SHP77 treated with DMSO at 0.1 percent for 48 hours (cell line): ENCODE data around the gene MCEE.
A peak's percentile ranks its signal among the peaks of the same experiment; 100 is the strongest.

Experiments used
- DNase-seq: peaks from one replicate; lab custom pipeline; 2025; lab: John Stamatoyannopoulos, UW

MCEE gene

DNA sequence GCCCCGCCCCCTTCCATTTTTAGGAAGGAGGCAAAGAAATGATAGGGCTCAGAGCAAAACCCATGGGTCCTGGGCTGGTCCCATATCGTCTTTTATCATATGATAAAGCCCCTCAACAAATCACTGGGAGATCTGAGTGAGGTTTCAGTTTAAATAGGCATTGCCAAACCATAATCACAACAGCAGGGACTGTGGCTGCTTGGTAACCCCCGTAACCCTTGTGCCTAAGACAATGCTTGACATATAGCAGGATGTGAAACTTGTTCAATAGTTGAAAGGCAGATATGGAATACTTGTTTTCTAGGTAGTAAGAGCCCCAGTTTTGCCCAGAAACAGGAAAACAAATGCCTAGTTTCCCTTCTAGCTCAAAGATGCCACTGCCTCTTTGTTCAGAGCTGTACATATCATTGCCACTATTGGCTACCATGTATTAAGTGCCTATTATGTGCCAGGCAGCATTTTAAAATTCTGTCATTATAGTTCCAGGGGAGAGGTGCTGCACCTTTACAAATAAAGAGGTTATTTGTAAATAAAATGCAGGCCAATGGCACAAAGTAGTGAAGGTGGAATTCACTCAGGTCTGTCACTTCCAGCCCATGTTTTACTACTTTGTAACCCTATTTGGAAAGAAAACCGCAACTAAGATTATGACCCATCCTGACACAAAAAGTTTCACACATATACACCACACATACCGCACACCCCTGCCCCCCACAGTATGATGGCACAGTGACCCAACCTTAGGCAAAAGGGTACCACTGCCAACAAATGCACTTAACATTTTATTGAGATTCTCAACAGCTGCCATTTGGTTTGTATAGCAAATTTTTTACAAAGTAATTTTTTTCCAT, 47.4 kb downstream of the MCEE start:
- DNase-seq: no peak

GRCh38 chr2:71078624-71079023, 51.4 kb downstream of the MCEE start:
- no peak for DNase-seq

DNA sequence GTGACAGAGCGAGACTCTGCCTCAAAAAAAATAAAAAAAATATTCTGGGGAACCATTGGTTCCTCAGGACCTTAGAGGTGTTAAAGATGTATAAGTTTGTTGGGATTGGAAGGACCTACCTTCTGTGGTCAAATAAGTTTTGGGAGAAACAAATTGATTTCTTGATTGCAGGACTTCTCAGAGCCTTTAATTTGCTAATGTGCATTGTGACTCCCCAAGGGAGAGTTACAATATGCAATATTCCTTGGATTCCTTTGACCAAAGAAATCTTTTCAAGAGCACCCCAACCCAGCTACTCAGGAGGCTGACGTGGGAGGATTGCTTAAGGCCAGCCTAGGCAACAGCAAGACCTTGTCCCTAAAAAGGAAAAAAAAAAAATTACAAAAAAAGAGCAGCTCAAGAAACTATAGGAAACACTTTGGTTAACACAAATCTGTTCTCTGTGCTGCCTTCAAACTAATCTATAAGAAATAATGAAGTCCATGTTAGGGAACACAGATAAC, 55.1 kb downstream of the MCEE start:
- no peak for DNase-seq

DNA sequence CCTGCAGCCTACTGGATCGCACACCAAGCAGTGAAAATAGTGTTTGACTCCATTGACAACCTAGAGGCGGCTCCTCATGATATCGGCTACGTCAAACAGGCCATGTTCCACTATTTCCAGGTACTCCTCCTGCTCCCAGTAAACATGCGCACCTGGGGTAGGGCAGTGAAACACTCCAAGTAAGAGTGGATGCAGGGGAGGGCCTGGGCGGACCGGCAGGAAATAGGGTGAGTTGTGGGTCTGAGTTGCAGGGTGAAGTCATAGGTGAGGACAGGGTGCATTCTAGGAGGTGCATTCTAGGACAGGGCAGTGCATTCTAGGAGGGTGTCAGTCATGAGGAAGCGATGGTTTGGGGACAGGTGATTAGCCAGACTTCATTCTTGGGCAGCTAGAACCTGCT, 56.6 kb downstream of the MCEE start:
- DNase-seq: no peak

- DNase-seq: no peak
These were observed 57.5 kb downstream of the MCEE start for GRCh38 chr2:71072492-71072891.

DNA sequence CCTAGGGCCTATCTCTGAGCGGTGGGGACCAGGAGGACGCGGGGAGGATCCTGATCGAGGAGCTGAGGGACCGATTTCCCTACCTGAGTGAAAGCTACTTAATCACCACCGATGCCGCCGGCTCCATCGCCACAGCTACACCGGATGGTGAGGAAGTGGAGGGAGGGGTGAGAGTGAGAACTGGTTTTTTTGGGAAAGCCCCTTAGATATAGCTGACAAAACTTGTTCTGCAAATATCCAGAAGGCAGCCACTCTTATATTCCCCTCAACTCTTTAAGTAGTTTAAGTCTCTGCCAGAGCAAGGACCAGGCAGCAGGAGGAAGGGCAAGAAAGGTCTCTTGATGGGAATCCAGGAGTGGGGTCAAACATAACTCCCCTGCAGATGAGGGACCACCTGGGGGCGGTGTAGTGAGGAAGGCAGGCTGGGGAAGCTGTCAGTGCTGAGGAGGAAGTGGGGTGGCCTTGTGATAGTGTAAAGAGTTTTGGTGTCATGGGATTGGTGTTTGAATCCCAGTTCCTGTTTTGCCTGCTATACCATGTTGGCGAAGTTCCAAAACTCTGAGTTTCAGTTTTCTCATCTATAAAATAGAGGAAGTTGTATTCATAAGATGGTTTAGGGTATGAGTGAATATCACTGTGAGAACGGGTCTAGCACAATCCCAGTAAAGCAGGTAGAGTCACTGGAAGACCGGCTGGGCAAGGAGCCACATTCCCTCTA, 58.2 kb downstream of the MCEE start:
- DNase-seq: no peak

- DNase-seq: no peak
These were observed 59.5 kb downstream of the MCEE start for GRCh38 chr2:71070294-71071093.

GRCh38 chr2:71069376-71069775, 60.7 kb downstream of the MCEE start:
- DNase-seq: no peak

GRCh38 chr2:71068218-71069035, 61.6 kb downstream of the MCEE start, which contains the start of gene NAGK:
Gene NAGK, plus strand, starts transcription at chr2:71068648. Its CDS starts 36 bp downstream, at chr2:71068684.
- DNase-seq: peak; percentile 89

GRCh38 chr2:71067567-71068217, 62.3 kb downstream of the MCEE start:
- no peak for DNase-seq

GRCh38 chr2:71066856-71067255, 63.2 kb downstream of the MCEE start:
- no peak for DNase-seq

DNA sequence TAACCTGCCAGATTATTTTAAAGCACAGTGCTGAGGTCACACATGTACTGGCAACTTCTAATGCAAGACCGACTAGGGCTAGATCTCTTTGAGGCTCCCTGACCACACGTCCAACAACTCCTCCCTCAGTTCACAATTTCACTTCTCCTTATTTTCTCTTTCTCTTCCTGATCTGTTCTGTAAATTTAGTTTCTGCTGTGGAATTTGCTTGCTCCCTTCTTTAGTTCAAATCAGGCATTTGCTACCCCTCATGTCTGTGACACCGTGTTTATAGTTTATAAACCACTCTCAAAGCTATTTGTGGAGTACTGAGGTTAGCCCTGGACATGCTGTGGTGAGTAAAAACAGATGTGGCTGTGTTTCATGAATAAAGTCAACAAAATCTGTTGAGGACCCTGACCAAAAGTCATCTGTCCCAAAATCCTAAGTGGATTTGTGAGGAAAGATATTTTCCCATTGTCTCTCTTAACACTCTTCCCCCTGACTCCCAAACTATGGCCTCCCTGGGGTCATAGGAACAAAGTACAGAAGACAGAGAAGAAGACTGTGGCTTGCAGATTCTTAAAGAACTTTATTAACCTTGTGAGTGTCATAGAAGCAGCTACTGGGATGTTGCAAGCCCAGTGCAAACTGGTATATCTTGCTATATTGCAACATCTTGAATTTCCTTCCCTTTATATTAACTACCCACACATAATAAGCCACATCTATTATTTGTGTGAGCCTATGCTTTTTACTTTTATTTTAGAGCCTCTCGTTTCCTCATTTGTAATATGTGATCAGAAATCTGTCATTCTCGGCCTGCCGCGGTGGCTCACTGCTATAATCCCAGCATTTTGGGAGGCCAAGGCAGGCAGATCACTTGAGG, 65.0 kb downstream of the MCEE start:
- no peak for DNase-seq

GRCh38 chr2:71064110-71064611, 65.9 kb downstream of the MCEE start:
- DNase-seq: no peak

- DNase-seq: no peak
These were observed 66.8 kb downstream of the MCEE start for GRCh38 chr2:71063216-71063615.

GRCh38 chr2:71060871-71061270, 69.2 kb downstream of the MCEE start:
- no peak for DNase-seq

DNA sequence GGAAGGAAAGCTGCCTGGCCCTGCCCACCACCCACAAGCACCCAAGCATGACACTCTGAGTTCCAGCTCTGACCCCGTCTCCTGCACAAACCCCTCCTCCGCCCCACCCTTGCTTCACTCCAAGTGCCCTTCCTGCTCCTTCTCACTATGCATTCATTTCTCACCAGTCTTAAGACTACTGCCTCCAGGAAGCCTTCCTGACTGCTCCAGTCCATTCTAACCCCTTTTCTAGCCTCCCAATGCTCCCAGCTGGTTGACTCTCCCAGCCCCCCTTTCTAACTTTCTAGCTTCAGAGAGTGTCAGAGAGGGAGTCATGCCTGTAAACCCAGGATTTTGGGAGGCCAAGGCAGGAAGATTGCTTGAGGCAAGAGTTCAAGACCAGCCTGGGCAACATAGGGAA, 69.8 kb downstream of the MCEE start:
- DNase-seq: no peak
